H9 (cell line): ENCODE results near the gene NFAM1. TPM values are rescaled to one million over a fixed set of nuclear protein-coding genes. Genes with fewer than 3 reads are reported as not detected.

Experiments
- DNase-seq: peaks from one replicate; pipeline ENCODE4 v3.0.0-alpha.2; 2017
- H2AFZ ChIP-seq: one replicate; pipeline ENCODE4 v1.6.1; 2013; ENCODE audit warnings: mild to moderate bottlenecking, low read length, control low read depth, moderate library complexity
- H2AK5ac ChIP-seq: 2 replicates; pipeline ENCODE4 v1.6.1; 2013; ENCODE audit warnings: low read length, control low read depth, mixed read lengths; ENCODE audit not compliant: insufficient read length
- H2BK120ac ChIP-seq: one replicate; pipeline ENCODE4 v1.6.1; 2013; ENCODE audit warnings: low read depth, mild to moderate bottlenecking, low read length, control low read depth, inconsistent platforms; ENCODE audit not compliant: poor library complexity, severe bottlenecking
- H2BK12ac ChIP-seq: 2 replicates; pipeline ENCODE4 v1.6.1; 2013; ENCODE audit warnings: low read length, control low read depth, mixed read lengths, low read depth; ENCODE audit not compliant: insufficient read length
- H2BK15ac ChIP-seq: 2 replicates; pipeline ENCODE4 v1.6.1; 2013; ENCODE audit warnings: low read depth, low read length, control low read depth
- H2BK20ac ChIP-seq: one replicate; pipeline ENCODE4 v1.6.1; 2013; ENCODE audit warnings: low read depth, mild to moderate bottlenecking, low read length, control low read depth, inconsistent platforms; ENCODE audit not compliant: poor library complexity, severe bottlenecking
- H2BK5ac ChIP-seq: 2 replicates; pipeline ENCODE4 v1.6.1; 2013; ENCODE audit warnings: low read length, control low read depth, mixed read lengths; ENCODE audit not compliant: insufficient read length
- H3K14ac ChIP-seq: 2 replicates; pipeline ENCODE4 v1.6.1; 2013; ENCODE audit warnings: low read length, control low read depth; ENCODE audit not compliant: insufficient read depth
- H3K18ac ChIP-seq: 2 replicates; pipeline ENCODE4 v1.6.1; 2013; ENCODE audit warnings: low read depth, mild to moderate bottlenecking, mixed read lengths, low read length, control low read depth; ENCODE audit not compliant: insufficient read length
- H3K23ac ChIP-seq: 2 replicates; pipeline ENCODE4 v1.6.1; 2013; ENCODE audit warnings: low read length, control low read depth, mixed read lengths, low read depth; ENCODE audit not compliant: insufficient read length
- H3K23me2 ChIP-seq: 2 replicates; pipeline ENCODE4 v1.6.1; 2013; ENCODE audit warnings: low read depth, mild to moderate bottlenecking, mixed read lengths, low read length, control low read depth; ENCODE audit not compliant: insufficient read length, poor library complexity, severe bottlenecking
- H3K27ac ChIP-seq: 2 replicates; pipeline ENCODE4 v1.5.1; 2013; ENCODE audit warnings: low read length, control low read depth, mixed read lengths, low read depth; ENCODE audit not compliant: insufficient read length
- H3K27me3 ChIP-seq: 2 replicates; pipeline ENCODE4 v1.6.1; 2013; ENCODE audit warnings: low read length, control low read depth, inconsistent platforms; ENCODE audit not compliant: insufficient read depth
- H3K4ac ChIP-seq: 2 replicates; pipeline ENCODE4 v1.6.1; 2013; ENCODE audit warnings: low read depth, mild to moderate bottlenecking, control low read depth, inconsistent platforms, low read length, moderate library complexity
- H3K4me1 ChIP-seq: 2 replicates; pipeline ENCODE4 v1.6.1; 2013; ENCODE audit warnings: low read length, control low read depth, inconsistent platforms; ENCODE audit not compliant: insufficient read depth
- H3K4me2 ChIP-seq: 2 replicates; pipeline ENCODE4 v1.6.1; 2013; ENCODE audit warnings: low read length, control low read depth, mixed read lengths; ENCODE audit not compliant: insufficient read length, insufficient read depth
- H3K56ac ChIP-seq: 2 replicates; pipeline ENCODE4 v1.6.1; 2013; ENCODE audit warnings: low read depth, mild to moderate bottlenecking, mixed read lengths, low read length, control low read depth; ENCODE audit not compliant: insufficient read length
- H3K79me1 ChIP-seq: 2 replicates; pipeline ENCODE4 v1.6.1; 2013; ENCODE audit warnings: low read depth, mild to moderate bottlenecking, moderate library complexity, low read length, control low read depth, inconsistent platforms; ENCODE audit not compliant: insufficient read depth, poor library complexity, severe bottlenecking
- H3K79me2 ChIP-seq: 2 replicates; pipeline ENCODE4 v1.6.1; 2013; ENCODE audit warnings: low read length, control low read depth, inconsistent platforms; ENCODE audit not compliant: insufficient read depth
- H3K9ac ChIP-seq: 2 replicates; pipeline ENCODE4 v1.6.1; 2013; ENCODE audit warnings: low read length, control low read depth, mixed read lengths; ENCODE audit not compliant: insufficient read length; ENCODE audit errors: extremely low read depth
- H3K9me3 ChIP-seq: one replicate; pipeline ENCODE4 v1.6.1; 2013; ENCODE audit warnings: low read depth, low read length, inconsistent platforms; ENCODE audit not compliant: control insufficient read depth
- H3T11ph ChIP-seq: one replicate; pipeline ENCODE4 v1.6.1; 2013; ENCODE audit warnings: mild to moderate bottlenecking, low read length, control low read depth, inconsistent platforms
- H4K20me1 ChIP-seq: one replicate; pipeline ENCODE4 v1.6.1; 2013; ENCODE audit not compliant: control insufficient read depth, insufficient read length, insufficient read depth
- H4K5ac ChIP-seq: 2 replicates; pipeline ENCODE4 v1.6.1; 2013; ENCODE audit warnings: low read depth, mild to moderate bottlenecking, mixed read lengths, low read length, control low read depth; ENCODE audit not compliant: insufficient read length
- H4K8ac ChIP-seq: replicated peaks from 2 replicates; pipeline ENCODE4 v1.6.1; 2013; ENCODE audit warnings: low read length, control low read depth, mixed read lengths, low read depth; ENCODE audit not compliant: insufficient read length
- H4K91ac ChIP-seq: 2 replicates; pipeline ENCODE4 v1.6.1; 2013; ENCODE audit warnings: low read depth, mild to moderate bottlenecking, moderate library complexity, mixed read lengths, low read length, control low read depth; ENCODE audit not compliant: insufficient read length
- H3K27ac Mint-ChIP-seq, 3 experiments: 2 replicates in 2 of 3; 3 replicates in 1 of 3; pipeline ENCODE4 v1.8.0; 2020 to 2021; ENCODE audit warnings: mixed read lengths in 3 of 3, mild to moderate bottlenecking in 1 of 3, moderate library complexity in 1 of 3
- H3K27me3 Mint-ChIP-seq: 2 replicates; pipeline ENCODE4 v1.8.0; 2021; ENCODE audit warnings: low read depth, mild to moderate bottlenecking, moderate library complexity, mixed read lengths
- H3K36me3 Mint-ChIP-seq, 3 experiments: 2 replicates in 2 of 3; 3 replicates in 1 of 3; pipeline ENCODE4 v1.8.0; 2020 to 2021; ENCODE audit warnings: low read depth in 3 of 3, mixed read lengths in 3 of 3; ENCODE audit not compliant: insufficient read depth in 1 of 3
- H3K4me1 Mint-ChIP-seq, 2 experiments: 2 replicates each; pipeline ENCODE4 v1.8.0; 2020; ENCODE audit warnings: mixed read lengths in 2 of 2
- H3K4me3 Mint-ChIP-seq, 2 experiments: 2 replicates in 1 of 2; 3 replicates in 1 of 2; pipeline ENCODE4 v1.8.0; 2020 to 2021; ENCODE audit warnings: mild to moderate bottlenecking in 2 of 2, mixed read lengths in 2 of 2, moderate library complexity in 1 of 2
- H3K9me3 Mint-ChIP-seq, 2 experiments: 2 replicates in 1 of 2; 3 replicates in 1 of 2; pipeline ENCODE4 v1.8.0; 2020; ENCODE audit warnings: mild to moderate bottlenecking in 2 of 2, mixed read lengths in 2 of 2, moderate library complexity in 1 of 2
- CTCF ChIP-seq: fragments of 200-600 bp; sonication (generic); conservative IDR thresholded peaks from 3 replicates; pipeline ENCODE4 v1.8.0; 2021; ENCODE audit warnings: antibody characterized with exemption, mild to moderate bottlenecking
- WGBS: extraction: QIAGEN DNeasy Blood & Tissue Kit; methylation state at CpG from one replicate; pipeline ENCODE4 v1.1.7; 2013; ENCODE audit warnings: missing lambda C conversion rate, low lambda C conversion rate, mixed read lengths; ENCODE audit not compliant: insufficient read length; ENCODE audit errors: extremely low coverage; 5-methylcytosine and 5-hydroxymethylcytosine counted together
- total RNA-seq: library from RNA; stranded (reverse); gene quantifications from 2 replicates; pipeline ENCODE4 v1.2.1, GENCODE V29; 2021

Gene NFAM1
- total RNA-seq, 1 experiment from 2014 or later = 0.68 TPM

- Histone ChIP-seq H4K91ac (no peak overlapping the region), H2BK15ac (no peak overlapping the region), H3K79me1 (no peaks in the 10 kb centered on the region), H2BK120ac (no peak overlapping the region), H4K5ac (no peak overlapping the region), H4K20me1 (no peaks in the 10 kb centered on the region), H2BK20ac (no peak overlapping the region), H3K23me2 (peaks cover 6% of the 10 kb centered on the region), H2BK12ac (no peak overlapping the region), H3K9ac (no peak overlapping the region), H2AK5ac (no peak overlapping the region), H3K56ac (no peak overlapping the region), H3K4ac (no peak overlapping the region), H3K4me1 (no peaks in the 10 kb centered on the region), H2BK5ac (no peak overlapping the region), H3K14ac (no peak overlapping the region), H3K23ac (no peak overlapping the region), H3K4me2 (no peak overlapping the region), H3K9me3 (no peaks in the 10 kb centered on the region), H3K18ac (no peak overlapping the region), H3T11ph (no peak overlapping the region), H2AFZ (no peak overlapping the region), H3K79me2 (no peaks in the 10 kb centered on the region; the same call in 1 of the 2 replicates), H3K27ac (no peak overlapping the region), H4K8ac (no peak overlapping the region), H3K27me3 (no peaks in the 10 kb centered on the region)
- no CpG with 5 or more reads among the region's 97 CpGs for WGBS
- Mint-ChIP-seq H3K4me3 (no peak overlapping the region), H3K27ac (no peak overlapping the region), H3K4me1 (peaks cover 26 to 39% of the 10 kb centered on the region in 2 experiments), H3K36me3 (no peaks in the 10 kb centered on the region), H3K27me3 (peaks cover 34% of the 10 kb centered on the region), H3K9me3 (no peaks in the 10 kb centered on the region)
- no peak for DNase-seq
- no peak for TF ChIP-seq CTCF
Observed at GRCh38 chr22:42343531-42344081, 88.6 kb downstream of the NFAM1 start.
